GM23338 (cell line): ENCODE results near the gene STK39. TPM values are rescaled to one million over a fixed set of nuclear protein-coding genes. Genes with fewer than 3 reads are reported as not detected.

Source experiments
- ATAC-seq: fragments of 200-7000 bp; cut with Tn5 transposase; 3 replicates; pipeline ENCODE4 v1.9.1; 2020
- DNase-seq: peaks from one replicate; pipeline ENCODE4 v3.0.0-alpha.2; 2015; ENCODE audit warnings: low spot score
- H2AFZ ChIP-seq: fragments of 200-600 bp; sonication (generic); 2 replicates; pipeline ENCODE4 v1.8.0; 2016; ENCODE audit warnings: antibody characterized with exemption, mild to moderate bottlenecking, moderate library complexity
- H3F3A ChIP-seq: fragments of 200-600 bp; sonication (generic); replicated peaks from 2 replicates; pipeline ENCODE4 v1.8.0; 2017; ENCODE audit warnings: antibody characterized with exemption, mixed run types, low read depth
- H3K27ac ChIP-seq: fragments of 200-600 bp; sonication (generic); 2 replicates; pipeline ENCODE4 v1.6.1; 2016; ENCODE audit warnings: low read depth
- H3K27me3 ChIP-seq: fragments of 200-600 bp; sonication (generic); 2 replicates; pipeline ENCODE4 v1.8.0; 2016; ENCODE audit warnings: mild to moderate bottlenecking, mixed run types, moderate library complexity; ENCODE audit not compliant: insufficient read depth
- H3K36me3 ChIP-seq: fragments of 200-600 bp; sonication (generic); 2 replicates; pipeline ENCODE4 v1.8.0; 2016; ENCODE audit warnings: mild to moderate bottlenecking; ENCODE audit not compliant: insufficient read depth
- H3K4me1 ChIP-seq: fragments of 200-600 bp; sonication (generic); 2 replicates; pipeline ENCODE4 v1.8.0; 2016; ENCODE audit warnings: mild to moderate bottlenecking, moderate library complexity; ENCODE audit not compliant: insufficient read depth
- H3K4me2 ChIP-seq: fragments of 200-600 bp; sonication (generic); 2 replicates; pipeline ENCODE4 v1.7.1; 2017; ENCODE audit warnings: mixed run types
- H3K4me3 ChIP-seq: fragments of 200-600 bp; sonication (generic); 2 replicates; pipeline ENCODE4 v1.6.1; 2016; ENCODE audit warnings: mixed run types
- H3K79me2 ChIP-seq: fragments of 200-600 bp; sonication (generic); replicated peaks from 2 replicates; pipeline ENCODE4 v1.8.0; 2017; ENCODE audit warnings: mild to moderate bottlenecking; ENCODE audit not compliant: insufficient read depth
- H3K9me2 ChIP-seq: fragments of 200-600 bp; sonication (generic); 2 replicates; pipeline ENCODE4 v1.8.0; 2017; ENCODE audit not compliant: insufficient read depth
- H4K20me1 ChIP-seq: fragments of 200-600 bp; sonication (generic); replicated peaks from 2 replicates; pipeline ENCODE4 v1.8.0; 2017; ENCODE audit warnings: mild to moderate bottlenecking; ENCODE audit not compliant: insufficient read depth
- H3K27ac Mint-ChIP-seq: 2 replicates; pipeline ENCODE4 v1.8.0; 2020; ENCODE audit warnings: inconsistent platforms, mild to moderate bottlenecking, moderate library complexity, mixed read lengths
- H3K27me3 Mint-ChIP-seq: 3 replicates; pipeline ENCODE4 v1.8.0; 2022; ENCODE audit warnings: low read depth, mild to moderate bottlenecking, moderate library complexity, mixed read lengths, inconsistent platforms; ENCODE audit not compliant: insufficient read depth, poor library complexity
- H3K36me3 Mint-ChIP-seq: 3 replicates; pipeline ENCODE4 v1.8.0; 2021; ENCODE audit warnings: low read depth, mild to moderate bottlenecking, inconsistent platforms, moderate library complexity, mixed read lengths
- H3K4me1 Mint-ChIP-seq: 3 replicates; pipeline ENCODE4 v1.8.0; 2020; ENCODE audit warnings: mild to moderate bottlenecking, inconsistent platforms, mixed read lengths
- H3K4me3 Mint-ChIP-seq: 3 replicates; pipeline ENCODE4 v1.8.0; 2021; ENCODE audit warnings: moderate library complexity, mild to moderate bottlenecking, inconsistent platforms, mixed read lengths
- H3K9me3 Mint-ChIP-seq: 3 replicates; pipeline ENCODE4 v1.8.0; 2020; ENCODE audit warnings: moderate library complexity, mild to moderate bottlenecking, inconsistent platforms, mixed read lengths
- CREB1 ChIP-seq: fragments of 250-450 bp; sonication (Bioruptor Pico); IDR thresholded peaks from 2 replicates; pipeline ENCODE4 v1.5.0; 2020; ENCODE audit warnings: low read depth, mild to moderate bottlenecking, moderate library complexity
- CTCF ChIP-seq, 2 experiments: fragments of 200-600 bp in 1 of 2; sonication (generic) in 1 of 2; conservative IDR thresholded peaks; 2 replicates each; pipeline versions ENCODE4 v1.5.1 to v1.6.1; 2016 to 2017; ENCODE audit warnings: antibody characterized with exemption in 2 of 2, low read depth in 2 of 2, mild to moderate bottlenecking in 2 of 2, moderate library complexity in 1 of 2
- EZH2 ChIP-seq: fragments of 200-600 bp; sonication (generic); IDR thresholded peaks from one replicate; pipeline ENCODE4 v1.8.0; 2017; ENCODE audit warnings: antibody characterized with exemption, mild to moderate bottlenecking, low read depth; ENCODE audit not compliant: unreplicated experiment
- EZH2phosphoT487 ChIP-seq: fragments of 200-600 bp; sonication (generic); IDR thresholded peaks from one replicate; pipeline ENCODE4 v1.8.1; 2018; ENCODE audit warnings: antibody characterized with exemption; ENCODE audit not compliant: unreplicated experiment
- NANOG ChIP-seq: IDR thresholded peaks from 2 replicates; pipeline ENCODE4 v1.6.1; 2016; ENCODE audit warnings: antibody characterized with exemption, borderline replicate concordance
- POLR2AphosphoS5 ChIP-seq: IDR thresholded peaks from 2 replicates; pipeline ENCODE4 v1.6.1; 2016; ENCODE audit warnings: antibody characterized with exemption, low read depth
- REST ChIP-seq: IDR thresholded peaks from one replicate; pipeline ENCODE4 v1.6.1; 2018; ENCODE audit warnings: antibody characterized with exemption; ENCODE audit not compliant: unreplicated experiment
- STAT1 ChIP-seq: IDR thresholded peaks from one replicate; pipeline ENCODE4 v1.6.1; 2016; ENCODE audit warnings: antibody characterized with exemption; ENCODE audit not compliant: unreplicated experiment
- polyA plus RNA-seq: library from polyadenylated mRNA; unstranded; fragments of >200 nt; fragmentation: Nextera tagmentation; extraction: Ambion mirVana; gene quantifications from 2 replicates; pipeline ENCODE4 v1.2.1, GENCODE V29; 2016
- total RNA-seq: library from RNA; depleted of rRNA; stranded (reverse); fragments of >200 nt; shearing (Covaris generic); gene quantifications from 2 replicates; pipeline ENCODE4 v1.2.3, GENCODE V29; 2014
- TF ChIP-seq, protein P1 (sequence below): IDR thresholded peaks from 2 replicates; pipeline ENCODE4 v1.6.1; 2016; ENCODE audit warnings: antibody characterized with exemption

The STK39 gene
- total and polyA plus RNA-seq, 2 experiments from 2014 or later, result 9.5 to 16.9 TPM

GRCh38 chr2:168107322-168107721 lies 140.1 kb downstream of the STK39 start:
- H3K4me3 ChIP-seq, result no peak overlapping the region
- no peak for DNase-seq
- H3K4me2 ChIP-seq, result no peak overlapping the region
- no peaks in the 10 kb centered on the region for H3F3A ChIP-seq
- H3K27me3 ChIP-seq, result no peaks in the 10 kb centered on the region
- H3K27ac ChIP-seq, result no peak overlapping the region
- H3K4me1 ChIP-seq, result no peaks in the 10 kb centered on the region
- Mint-ChIP-seq H3K36me3 (peaks cover 6% of the 10 kb centered on the region; the same call in 2 of the 3 replicates), H3K9me3 (no peaks in the 10 kb centered on the region; the same call in 1 of the 3 replicates), H3K27ac (no peak overlapping the region), H3K27me3 (no peaks in the 10 kb centered on the region), H3K4me3 (no peak overlapping the region), H3K4me1 (no peaks in the 10 kb centered on the region)
- ATAC-seq, result no peak
- H3K9me2 ChIP-seq, result no peaks in the 10 kb centered on the region
- no peak overlapping the region for H2AFZ ChIP-seq
- H3K79me2 ChIP-seq, result no peaks in the 10 kb centered on the region
- no peak for TF ChIP-seq CTCF (conservative IDR thresholded peaks at IDR 0.05; ENCODE audit: low read depth in 2 of 2)
- TF ChIP-seq STAT1, result no peak
- no peak for TF ChIP-seq CREB1
- TF ChIP-seq REST, result no peak
- TF ChIP-seq EZH2, result no peak
- TF ChIP-seq, protein P1, sequence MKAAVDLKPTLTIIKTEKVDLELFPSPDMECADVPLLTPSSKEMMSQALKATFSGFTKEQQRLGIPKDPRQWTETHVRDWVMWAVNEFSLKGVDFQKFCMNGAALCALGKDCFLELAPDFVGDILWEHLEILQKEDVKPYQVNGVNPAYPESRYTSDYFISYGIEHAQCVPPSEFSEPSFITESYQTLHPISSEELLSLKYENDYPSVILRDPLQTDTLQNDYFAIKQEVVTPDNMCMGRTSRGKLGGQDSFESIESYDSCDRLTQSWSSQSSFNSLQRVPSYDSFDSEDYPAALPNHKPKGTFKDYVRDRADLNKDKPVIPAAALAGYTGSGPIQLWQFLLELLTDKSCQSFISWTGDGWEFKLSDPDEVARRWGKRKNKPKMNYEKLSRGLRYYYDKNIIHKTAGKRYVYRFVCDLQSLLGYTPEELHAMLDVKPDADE, result no peak
- no peak for TF ChIP-seq POLR2AphosphoS5
- TF ChIP-seq NANOG, result no peak
- H3K36me3 ChIP-seq, result no peaks in the 10 kb centered on the region
- no peaks in the 10 kb centered on the region for H4K20me1 ChIP-seq

- no peaks in the 10 kb centered on the region for H3F3A ChIP-seq
- Mint-ChIP-seq H3K4me3 (no peak overlapping the region), H3K9me3 (no peaks in the 10 kb centered on the region; the same call in 1 of the 3 replicates), H3K36me3 (peaks cover 15% of the 10 kb centered on the region; the same call in 2 of the 3 replicates), H3K27ac (no peak overlapping the region), H3K27me3 (no peaks in the 10 kb centered on the region), H3K4me1 (no peaks in the 10 kb centered on the region)
- H3K27ac ChIP-seq, result no peak overlapping the region
- no peaks in the 10 kb centered on the region for H3K9me2 ChIP-seq
- H3K4me1 ChIP-seq, result no peaks in the 10 kb centered on the region
- no peaks in the 10 kb centered on the region for H3K79me2 ChIP-seq
- no peaks in the 10 kb centered on the region for H3K27me3 ChIP-seq
- no peak overlapping the region for H2AFZ ChIP-seq
- H4K20me1 ChIP-seq, result no peaks in the 10 kb centered on the region; the same call in 1 of the 2 replicates
- no peak for DNase-seq
- H3K4me3 ChIP-seq, result no peak overlapping the region
- no peaks in the 10 kb centered on the region for H3K36me3 ChIP-seq
- no peak overlapping the region for H3K4me2 ChIP-seq
- ATAC-seq, result no peak
- no peak for TF ChIP-seq CTCF (conservative IDR thresholded peaks at IDR 0.05; ENCODE audit: low read depth in 2 of 2)
- TF ChIP-seq, protein P1, result no peak
- no peak for TF ChIP-seq NANOG
- no peak for TF ChIP-seq STAT1
- no peak for TF ChIP-seq EZH2phosphoT487
- TF ChIP-seq POLR2AphosphoS5, result no peak
- TF ChIP-seq CREB1, result no peak
- no peak for TF ChIP-seq EZH2
These were observed 142.2 kb downstream of the STK39 start for GRCh38 chr2:168105127-168105683.
